Erythroblast (primary cell): ENCODE measurements around the gene TRANK1.
"Not testable (repeated sequence)": the region's sequence is repeated elsewhere in the genome, so short reads cannot be mapped to it uniquely, and the experiment has no call there.

Experiments used
- GATA1 ChIP-seq: IDR thresholded peaks from 2 replicates; pipeline ENCODE4 v1.6.1; 2011; ENCODE audit warnings: low read depth, mild to moderate bottlenecking, control low read depth, low read length, moderate library complexity
- POLR2A ChIP-seq: IDR thresholded peaks from 2 replicates; pipeline ENCODE4 v1.6.1; 2011; ENCODE audit warnings: mild to moderate bottlenecking, low read length

DNA sequence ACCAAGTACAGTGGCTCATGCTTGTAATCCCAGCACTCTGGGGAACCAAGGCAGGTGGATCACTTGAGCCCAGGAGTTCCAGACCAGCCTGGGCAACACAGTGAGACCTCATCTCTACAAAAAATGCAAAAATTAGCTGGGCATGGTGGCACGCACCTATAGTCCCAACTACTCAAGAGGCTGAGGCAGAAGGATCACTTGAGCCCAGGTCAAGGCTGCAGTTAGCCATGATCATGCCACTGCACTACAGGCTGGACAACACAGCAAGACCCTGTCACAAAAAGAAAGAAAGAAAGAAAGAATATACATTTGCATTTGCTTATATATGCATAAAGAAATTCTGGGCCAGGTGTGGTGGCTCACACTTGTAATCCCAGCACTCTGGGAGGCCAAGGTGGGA, 13.4 kb downstream of the TRANK1 start:
- TF ChIP-seq POLR2A, GATA1: not testable (repeated sequence)
